Tibial artery (tissue), 4 donors: ENCODE measurements around the gene RFTN2.

ENCODE experiments used
- DNase-seq, 2 donors: peaks; one replicate each; pipeline ENCODE4 v3.0.0-alpha.2; 2019
- H3K27ac ChIP-seq, 2 donors: fragments of 200-600 bp; sonication (generic) in 1 of 2; 1 replicate in 1 of 2; 2 replicates in 1 of 2; pipeline ENCODE4 v1.5.1; 2018 to 2019; ENCODE audit warnings: mild to moderate bottlenecking in 1 of 2
- H3K27me3 ChIP-seq, 2 donors: fragments of 200-600 bp; sonication (generic) in 1 of 2; one replicate each; pipeline versions ENCODE4 v1.5.1 to v1.6.0; 2016 to 2019
- H3K36me3 ChIP-seq, 3 donors: fragments of 200-600 bp; sonication (generic) in 2 of 3; one replicate each; pipeline ENCODE4 v1.5.1; 2016 to 2019; ENCODE audit warnings: mild to moderate bottlenecking in 2 of 3
- H3K4me1 ChIP-seq, 4 donors: fragments of 200-600 bp; sonication (generic) in 2 of 4; 1 replicate in 3 of 4; 2 replicates in 1 of 4; pipeline ENCODE4 v1.5.1; 2016 to 2019
- H3K4me3 ChIP-seq, 2 donors: fragments of 200-600 bp; sonication (generic) in 1 of 2; 1 replicate in 1 of 2; 2 replicates in 1 of 2; pipeline ENCODE4 v1.5.1; 2018 to 2019; ENCODE audit warnings: mild to moderate bottlenecking in 2 of 2
- H3K9me3 ChIP-seq, 3 donors: fragments of 200-600 bp; sonication (generic) in 1 of 3; one replicate each; pipeline ENCODE4 v1.5.1; 2016 to 2019
- CTCF ChIP-seq, 2 experiments: fragments of 200-600 bp in 1 of 2; fragments of 450-650 bp in 1 of 2; IDR thresholded peaks; one replicate each; pipeline ENCODE4 v1.5.1; 2017 to 2019; ENCODE audit warnings: antibody characterized with exemption in 2 of 2, mild to moderate bottlenecking in 1 of 2, moderate library complexity in 1 of 2
- intact Hi-C: fragments of 100-400 bp; cut with DNase I; formaldehyde crosslinking; loops from one replicate; pipeline ENCODE4 v1.15.0; 2023; ENCODE audit warnings: low total_unique reads

Gene RFTN2

DNA sequence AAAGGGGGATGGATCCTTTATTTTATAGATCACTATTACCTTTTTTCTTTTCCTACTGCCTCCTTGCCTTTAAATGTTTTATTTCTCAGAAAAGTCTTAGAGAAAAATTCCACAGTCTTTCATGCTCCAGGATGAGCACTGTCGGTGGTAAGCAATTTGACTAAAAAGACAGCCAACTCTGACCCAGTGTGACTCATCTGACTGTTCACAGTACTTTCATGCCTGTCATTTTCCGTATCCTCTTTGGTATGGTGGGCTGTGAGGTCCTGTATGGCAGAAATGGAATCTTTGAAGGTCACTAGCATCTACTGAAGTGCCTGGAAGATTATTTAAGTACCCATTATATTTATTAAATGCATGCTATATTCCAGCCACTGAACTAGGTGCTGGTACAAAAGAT, 2.1 kb upstream of the RFTN2 start:
- intact Hi-C loops: no loop called here
- no peaks in the 10 kb centered on the region for H3K36me3 ChIP-seq
- peaks cover 0 to 37% (median 12%) of the 10 kb centered on the region in 4 donors for H3K4me1 ChIP-seq
- no peak overlapping the region for H3K4me3 ChIP-seq
- DNase-seq: no peak
- no peak for TF ChIP-seq CTCF (IDR thresholded peaks at IDR 0.05)
- no peak overlapping the region for H3K27ac ChIP-seq
- H3K9me3 ChIP-seq: no peaks in the 10 kb centered on the region
- H3K27me3 ChIP-seq: no peaks in the 10 kb centered on the region

DNA sequence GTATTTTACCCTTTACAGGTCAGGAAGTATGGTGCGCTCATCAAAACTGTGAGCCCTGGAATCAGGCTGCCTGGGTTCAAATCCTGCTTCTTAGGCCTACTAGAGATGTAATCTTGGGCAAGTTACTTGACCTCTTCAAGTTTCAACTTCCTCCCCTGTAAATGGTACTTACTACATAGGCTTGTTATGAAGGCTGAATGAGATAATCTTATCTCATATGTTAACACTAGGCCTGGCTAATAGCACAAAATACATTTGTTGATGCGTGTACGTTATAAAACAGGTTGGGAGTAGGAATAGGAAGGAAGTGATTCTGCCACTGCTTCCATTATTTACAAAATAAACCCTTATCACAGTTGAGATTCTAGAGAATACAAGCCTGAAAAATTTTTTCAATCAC, 1.7 kb upstream of the RFTN2 start:
- no peaks in the 10 kb centered on the region for H3K9me3 ChIP-seq
- intact Hi-C loops: no loop called here
- H3K36me3 ChIP-seq: no peaks in the 10 kb centered on the region
- H3K27ac ChIP-seq: no peak overlapping the region
- H3K4me1 ChIP-seq: peaks cover 0 to 37% (median 12%) of the 10 kb centered on the region in 4 donors
- DNase-seq: no peak
- H3K27me3 ChIP-seq: no peaks in the 10 kb centered on the region
- TF ChIP-seq CTCF (IDR thresholded peaks at IDR 0.05): no peak
- H3K4me3 ChIP-seq: no peak overlapping the region

DNA sequence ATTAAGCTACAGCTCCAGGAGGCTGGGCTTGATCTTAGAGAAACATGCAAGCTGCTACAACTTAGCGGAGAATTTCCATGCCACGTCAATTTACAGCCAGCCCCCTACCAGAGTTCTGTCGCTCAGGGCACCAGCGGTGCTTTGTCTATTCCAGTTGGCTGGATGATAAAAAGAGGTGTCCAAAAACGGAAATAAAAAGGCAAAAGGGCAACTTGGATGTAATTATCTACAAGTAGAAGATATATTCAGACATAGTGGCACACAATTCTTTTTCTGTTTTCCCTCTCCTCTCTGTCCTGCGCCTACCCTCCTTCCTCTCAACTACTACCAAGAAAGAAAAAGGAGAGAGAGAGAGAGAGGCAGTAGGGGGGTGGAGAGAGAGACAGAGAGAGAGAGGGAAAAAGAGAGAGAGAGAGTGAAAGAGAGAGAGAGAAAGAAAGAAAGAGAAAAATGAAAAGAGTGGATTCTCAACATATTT, 363 bp upstream of the RFTN2 start:
- Histone ChIP-seq H3K4me1 (peaks cover 0 to 37% (median 12%) of the 10 kb centered on the region in 4 donors), H3K27me3 (no peaks in the 10 kb centered on the region), H3K4me3 (peak overlapping the region; percentile 49 to 54), H3K36me3 (peaks cover 0 to 2% (median 0%) of the 10 kb centered on the region in 3 donors), H3K27ac (peak overlapping the region; percentile 54 to 80), H3K9me3 (peaks cover 0 to 5% (median 0%) of the 10 kb centered on the region in 3 donors)
- intact Hi-C loops: no loop called here
- TF ChIP-seq CTCF (IDR thresholded peaks at IDR 0.05): peak in 1 of 2 experiments; percentile 15
- peak in 1 of 2 donors; percentile 29 for DNase-seq

DNA sequence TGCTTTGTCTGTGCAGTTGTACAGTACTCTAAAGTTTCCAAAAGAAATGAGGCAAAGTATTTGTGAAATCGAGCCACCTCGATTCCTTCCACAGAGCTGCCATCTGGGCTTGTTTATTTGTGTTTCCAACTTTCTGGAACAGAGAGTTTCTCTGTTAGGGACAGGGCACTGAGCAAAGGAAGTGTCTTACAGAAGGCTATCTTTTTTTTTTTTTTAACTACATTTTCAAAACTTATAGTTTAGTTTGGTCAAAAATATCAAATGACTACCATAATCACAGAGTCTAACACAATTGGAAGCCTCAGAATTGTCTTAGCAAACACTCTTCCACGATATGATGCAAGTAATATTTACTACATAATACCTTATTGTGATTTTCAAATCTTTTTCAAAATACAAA, 796 bp downstream of the RFTN2 start:
- Histone ChIP-seq H3K27ac (peak overlapping the region; percentile 54 to 80), H3K9me3 (peaks cover 0 to 13% (median 0%) of the 10 kb centered on the region in 3 donors), H3K27me3 (no peaks in the 10 kb centered on the region), H3K4me3 (peak overlapping the region; percentile 49 to 54), H3K4me1 (peaks cover 0 to 37% (median 12%) of the 10 kb centered on the region in 4 donors), H3K36me3 (peaks cover 0 to 6% (median 4%) of the 10 kb centered on the region in 3 donors)
- no peak for DNase-seq
- intact Hi-C loops: no loop called here
- TF ChIP-seq CTCF (IDR thresholded peaks at IDR 0.05): no peak

DNA sequence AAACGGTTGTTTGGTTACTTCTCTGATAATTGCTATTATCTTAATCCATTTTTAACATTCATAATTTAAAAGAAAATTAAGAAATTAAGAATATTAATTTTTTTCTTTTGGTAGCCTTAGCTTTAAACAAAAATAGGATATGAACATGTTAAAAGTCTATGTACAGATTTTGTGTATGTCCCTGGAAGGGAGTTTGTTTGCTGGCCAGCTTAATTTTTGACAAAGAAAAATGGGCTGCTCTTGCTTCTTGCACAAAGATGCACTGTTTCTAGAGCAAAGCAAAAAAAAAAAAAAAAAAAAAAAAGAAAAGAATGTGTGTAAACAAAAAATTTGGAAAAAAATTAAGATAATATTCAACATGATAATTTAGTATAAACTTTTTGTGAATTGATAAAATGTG, 1.3 kb downstream of the RFTN2 start:
- no peak for DNase-seq
- H3K27ac ChIP-seq: peak overlapping the region in 1 of 2 donors; percentile 80

More for the DNA sequence above, 1.3 kb downstream of the RFTN2 start:
- Histone ChIP-seq H3K27me3 (no peaks in the 10 kb centered on the region), H3K4me3 (peak overlapping the region; percentile 49 to 54), H3K9me3 (peaks cover 0 to 18% (median 0%) of the 10 kb centered on the region in 3 donors), H3K36me3 (peaks cover 0 to 8% (median 7%) of the 10 kb centered on the region in 3 donors), H3K4me1 (peaks cover 0 to 37% (median 12%) of the 10 kb centered on the region in 4 donors)
- intact Hi-C loops: no loop called here
- TF ChIP-seq CTCF (IDR thresholded peaks at IDR 0.05): no peak
